Activated CD4-positive, alpha-beta T cell treated with anti-CD3 and anti-CD28 coated beads, Interleukin-10, Interleukin-2, amounts not matched to agents 100 ng/mL and 50 ng/mL, durations not matched to agents 16 hours and 8 hours (primary cell): ENCODE data around the gene CROCC.
"Not testable (repeated sequence)": the region's sequence is repeated elsewhere in the genome, so short reads cannot be mapped to it uniquely, and the experiment has no call there.

ENCODE experiments used
- DNase-seq: peaks from one replicate; pipeline ENCODE4 v3.0.0-alpha.2; 2020

The CROCC gene

GRCh38 chr1:16898298-16898697 lies 23.4 kb upstream of the CROCC start:
- not testable (repeated sequence) for DNase-seq

DNA sequence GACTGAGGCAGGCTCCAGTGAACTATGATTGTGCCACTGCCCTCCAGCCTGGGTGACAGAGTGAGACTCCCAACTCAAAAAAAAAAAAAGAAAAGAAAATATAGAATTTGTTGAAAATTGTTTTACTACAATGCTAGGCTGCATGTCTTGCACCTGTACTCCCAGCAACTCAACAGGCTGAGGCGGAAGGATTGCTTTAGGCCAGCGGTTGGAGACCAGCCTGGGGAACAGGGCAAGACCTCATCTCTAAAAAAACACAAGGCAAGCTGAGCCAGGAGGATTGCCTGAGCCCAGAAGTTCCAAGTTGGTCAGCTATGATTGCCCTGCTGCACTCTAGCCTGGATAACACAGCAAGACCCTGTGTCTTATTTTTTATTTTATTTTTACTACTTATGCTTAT lies 22.7 kb upstream of the CROCC start:
- not testable (repeated sequence) for DNase-seq

DNA sequence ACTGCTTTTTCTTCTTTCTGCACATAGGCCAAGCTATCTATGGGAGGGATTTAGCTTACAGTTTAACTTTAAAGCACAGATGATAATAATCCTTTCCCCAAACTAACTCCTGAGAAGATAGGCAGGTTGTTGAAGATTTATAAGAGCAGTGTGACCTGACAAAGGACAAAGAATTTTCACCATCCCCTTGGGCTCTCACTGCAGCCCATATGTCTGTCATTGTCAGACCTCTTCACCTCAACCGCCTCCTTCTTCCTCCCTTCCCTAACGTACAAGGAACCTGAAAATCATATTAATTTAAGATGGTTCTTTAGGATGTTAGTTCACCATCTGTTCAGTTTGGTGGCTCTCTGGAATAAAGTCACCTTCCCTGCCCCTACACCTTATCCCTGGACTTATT lies 21.0 kb upstream of the CROCC start:
- no peak for DNase-seq

- DNase-seq: not testable (repeated sequence)
Measured at GRCh38 chr1:16901371-16901770, 20.4 kb upstream of the CROCC start.

DNA sequence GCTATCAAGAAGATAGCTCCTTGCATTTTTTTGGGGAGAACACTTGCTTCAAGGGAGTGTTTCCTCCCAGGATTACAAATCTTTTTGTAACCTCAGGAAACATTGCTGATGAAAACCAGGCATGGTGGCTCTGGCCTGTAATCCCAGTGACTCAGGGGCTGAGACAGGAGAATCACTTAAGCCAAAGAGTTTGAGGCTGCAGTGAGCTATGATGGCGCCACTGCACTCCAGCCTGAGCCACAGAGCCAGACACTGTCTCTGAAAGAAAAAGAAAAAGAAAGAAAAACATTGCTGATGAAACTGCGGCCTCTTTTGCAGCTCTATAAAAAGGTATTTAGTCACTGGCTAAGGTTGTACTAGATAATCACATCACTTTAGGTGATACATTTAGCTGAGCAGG lies 18.7 kb upstream of the CROCC start:
- no peak for DNase-seq

DNA sequence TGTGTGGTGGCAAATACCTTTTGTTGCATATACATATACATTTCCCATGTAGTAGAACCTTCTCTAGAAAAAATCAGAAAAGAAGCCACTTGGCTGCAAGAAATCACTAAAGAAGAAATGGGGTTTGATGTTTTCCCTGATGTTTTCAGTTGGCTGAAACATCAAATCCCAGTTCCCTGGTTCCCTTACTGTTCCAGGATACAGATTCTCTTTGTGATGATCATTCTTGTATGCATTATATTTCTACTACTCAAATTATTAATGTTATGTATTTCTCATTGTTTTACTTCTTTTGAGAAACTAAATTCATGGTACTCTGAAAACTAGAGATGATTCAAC lies 18.3 kb upstream of the CROCC start:
- no peak for DNase-seq

GRCh38 chr1:16904560-16905109 lies 17.1 kb upstream of the CROCC start:
- peak; percentile 100 for DNase-seq

- peak; percentile 85 for DNase-seq
Measured at GRCh38 chr1:16905110-16905867, 16.4 kb upstream of the CROCC start.

GRCh38 chr1:16905868-16906702 lies 15.6 kb upstream of the CROCC start:
- DNase-seq: peak; percentile 38

- DNase-seq: no peak
Measured at GRCh38 chr1:16906873-16907272, 14.9 kb upstream of the CROCC start.

DNA sequence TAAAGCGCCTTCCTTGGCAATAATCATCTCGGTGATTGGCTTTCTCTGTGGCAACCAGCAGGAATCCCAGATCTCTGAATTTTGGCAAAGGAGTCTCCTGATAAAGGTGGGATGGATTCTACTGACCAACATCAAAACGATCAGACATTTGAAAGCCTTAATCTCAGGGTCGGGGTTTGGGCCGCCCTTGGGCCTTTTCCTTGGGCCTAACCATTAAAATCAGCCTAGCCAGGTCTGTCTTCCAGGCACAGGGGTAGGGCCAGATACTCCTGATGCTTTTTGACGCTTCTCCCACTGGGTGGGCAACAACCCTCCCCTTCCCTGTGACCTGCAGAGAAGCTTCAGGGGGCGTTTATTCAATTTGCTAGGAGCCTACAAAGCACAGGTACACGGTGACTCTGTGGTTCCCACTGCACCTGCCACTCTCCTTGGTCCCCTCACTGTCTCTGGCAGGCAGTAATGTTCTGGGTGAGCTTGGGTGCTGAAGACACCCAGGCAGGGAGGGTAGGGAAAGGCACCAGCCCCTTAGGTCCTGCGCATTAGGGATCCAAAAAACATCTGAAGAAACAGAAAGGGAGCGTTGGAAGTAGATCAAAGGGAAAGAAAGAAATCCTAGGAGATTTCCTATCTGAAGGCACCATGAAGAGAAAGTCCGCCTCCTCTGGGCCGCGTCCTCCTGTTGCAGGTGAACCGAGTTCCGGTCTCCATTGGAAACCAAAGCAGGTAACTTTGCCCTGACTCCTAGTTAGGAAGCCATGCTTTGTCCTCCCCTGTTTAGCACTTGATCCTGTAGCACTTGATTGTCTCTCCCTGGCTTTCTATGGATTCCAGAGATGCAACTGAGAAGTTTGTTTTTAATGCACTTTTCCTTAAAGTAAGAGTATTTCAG lies 13.6 kb upstream of the CROCC start:
- DNase-seq: no peak

DNA sequence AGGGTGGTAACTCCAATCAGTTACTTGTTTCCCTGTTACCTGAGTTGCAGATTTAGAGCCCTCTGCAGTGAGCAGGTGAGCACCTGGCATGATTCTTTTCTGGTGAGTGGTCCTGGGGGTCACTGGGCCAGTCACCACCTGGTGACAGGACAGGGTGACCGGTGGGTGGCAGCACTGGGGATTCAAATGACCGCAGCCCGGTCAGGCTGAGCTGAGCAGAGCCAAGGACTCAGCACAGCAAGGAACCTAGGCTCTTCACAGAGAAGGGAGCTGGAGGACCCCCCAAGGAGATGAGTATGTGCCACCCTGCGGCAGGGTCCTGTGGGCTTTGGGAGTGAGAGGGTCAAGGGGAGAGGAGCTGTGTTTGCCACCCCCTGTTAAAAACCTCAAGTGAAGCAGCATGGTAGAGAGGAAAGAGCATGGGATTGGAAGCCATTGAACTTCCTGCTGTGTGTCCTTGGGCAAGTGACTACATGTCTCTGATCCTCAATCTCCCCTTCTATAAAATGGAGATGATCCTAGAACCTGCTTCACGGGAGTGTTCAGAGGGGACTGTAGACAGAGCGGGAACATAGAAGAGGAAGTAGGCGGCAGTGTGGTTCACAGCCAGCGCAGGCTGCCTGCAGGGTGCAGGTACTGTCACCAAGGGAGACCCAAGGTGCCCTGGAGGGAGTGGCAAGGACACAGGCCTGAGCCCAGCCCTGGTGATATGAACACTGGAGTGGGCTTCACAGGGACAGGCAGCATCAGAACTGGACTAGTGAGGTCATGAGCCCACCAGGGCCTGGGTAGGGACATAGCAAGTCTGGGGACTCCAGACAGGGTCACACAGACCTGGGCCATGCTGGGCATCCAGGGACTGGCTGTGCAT lies 9.6 kb upstream of the CROCC start:
- not testable (repeated sequence) for DNase-seq

DNA sequence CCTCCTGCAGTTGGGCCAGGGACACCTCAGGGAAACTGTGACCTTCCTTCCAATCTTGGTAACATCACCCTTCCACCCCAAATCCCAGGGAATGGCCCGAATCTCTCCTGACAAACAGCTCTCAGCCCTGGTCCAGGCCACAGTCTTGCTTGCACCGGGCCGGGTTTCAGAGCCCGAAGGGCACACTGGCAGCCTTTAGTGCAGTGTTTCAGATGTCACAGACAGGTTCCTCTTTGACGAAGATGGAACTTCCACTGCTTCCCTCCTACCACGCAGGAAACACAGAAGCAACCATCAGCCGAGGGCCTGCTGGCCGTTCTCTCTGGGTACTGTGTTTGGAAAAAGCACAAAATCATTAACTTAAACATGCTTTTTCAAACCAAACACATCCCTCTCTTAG lies 9.0 kb upstream of the CROCC start:
- not testable (repeated sequence) for DNase-seq

GRCh38 chr1:16913181-16913832 lies 8.4 kb upstream of the CROCC start:
- DNase-seq: no peak

DNA sequence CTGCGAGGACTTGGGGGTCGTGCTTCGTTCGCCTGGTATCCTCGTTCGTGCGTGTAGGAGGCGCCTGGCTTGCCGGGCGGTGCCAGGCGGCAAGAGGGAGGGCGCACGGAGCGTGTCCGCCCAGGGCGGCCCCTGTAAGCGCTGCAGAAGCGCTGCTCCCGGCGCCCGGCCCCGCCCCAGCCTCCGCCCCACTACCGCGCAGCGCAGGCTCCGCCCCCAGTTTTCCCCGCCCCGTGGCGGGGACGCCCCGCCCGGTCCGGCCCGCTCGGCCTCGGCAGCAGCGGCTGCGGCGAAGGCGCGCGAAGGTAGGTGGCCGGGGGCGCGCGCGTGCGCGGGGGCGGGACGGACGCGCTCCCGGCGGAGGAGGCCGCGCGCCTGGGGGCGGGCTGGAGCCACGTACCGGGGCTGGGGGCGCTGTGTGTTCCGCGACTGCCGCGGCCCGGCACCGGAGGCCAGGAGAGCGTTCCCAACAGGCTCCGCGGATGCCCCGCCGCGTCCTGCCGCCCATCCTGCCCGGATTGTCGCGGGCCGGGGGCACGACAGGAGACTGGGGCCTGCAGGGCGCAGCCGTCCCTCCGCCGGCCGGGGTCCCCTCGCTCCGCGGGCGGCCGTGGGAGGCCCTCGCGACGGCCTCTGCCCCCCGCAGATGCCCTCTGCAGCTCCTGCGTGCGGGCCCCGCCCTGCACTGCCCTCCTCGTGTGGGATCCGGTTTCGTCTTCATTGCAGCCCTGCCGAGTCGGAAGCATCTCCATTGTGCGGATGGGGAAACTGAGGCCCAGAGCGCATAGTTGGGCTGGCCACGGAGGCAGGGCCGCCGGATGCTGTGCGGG lies 7.7 kb upstream of the CROCC start:
- peak; percentile 96 for DNase-seq

- not testable (repeated sequence) for DNase-seq
Measured at GRCh38 chr1:16914928-16915626, 6.7 kb upstream of the CROCC start.

- no peak for DNase-seq
Measured at GRCh38 chr1:16915627-16915973, 6.1 kb upstream of the CROCC start.

GRCh38 chr1:16916036-16916880 lies 5.5 kb upstream of the CROCC start:
- DNase-seq: not testable (repeated sequence)

- DNase-seq: no peak
Measured at GRCh38 chr1:16918371-16918770, 3.4 kb upstream of the CROCC start.
